HG03159 (cell line): ENCODE measurements around the gene CPLX1.

ENCODE experiments used
- ATAC-seq: cut with Tn5 transposase; IDR thresholded peaks from one replicate; pipeline ENCODE4 v1.9.1; 2021; ENCODE audit warnings: mild to moderate bottlenecking, moderate library complexity; ENCODE audit not compliant: unreplicated experiment

The CPLX1 gene

GRCh38 chr4:856225-856901 is 30.4 kb upstream of the CPLX1 start:
- ATAC-seq: no peak

- no peak for ATAC-seq
Measured at GRCh38 chr4:855880-856224, 29.9 kb upstream of the CPLX1 start.

GRCh38 chr4:854356-854755 is 28.4 kb upstream of the CPLX1 start:
- ATAC-seq: no peak

GRCh38 chr4:853416-853781 is 27.5 kb upstream of the CPLX1 start:
- no peak for ATAC-seq

- ATAC-seq: no peak
Measured at GRCh38 chr4:851701-852430, 25.9 kb upstream of the CPLX1 start.

GRCh38 chr4:850323-850945 is 24.5 kb upstream of the CPLX1 start:
- ATAC-seq: no peak

GRCh38 chr4:849478-850175 is 23.7 kb upstream of the CPLX1 start:
- ATAC-seq: no peak

- no peak for ATAC-seq
Measured at GRCh38 chr4:848803-849477, 23.0 kb upstream of the CPLX1 start.

GRCh38 chr4:848307-848691 is 22.4 kb upstream of the CPLX1 start:
- no peak for ATAC-seq

- ATAC-seq: no peak
Measured at GRCh38 chr4:845836-846251, 19.9 kb upstream of the CPLX1 start.

- no peak for ATAC-seq
Measured at GRCh38 chr4:845233-845835, 19.4 kb upstream of the CPLX1 start.

- no peak for ATAC-seq
Measured at GRCh38 chr4:844752-845232, 18.9 kb upstream of the CPLX1 start.

GRCh38 chr4:839675-840443 is 13.9 kb upstream of the CPLX1 start:
- no peak for ATAC-seq

- no peak for ATAC-seq
Measured at GRCh38 chr4:837772-838171, 11.8 kb upstream of the CPLX1 start.

GRCh38 chr4:836750-837301 is 10.9 kb upstream of the CPLX1 start:
- no peak for ATAC-seq

GRCh38 chr4:836003-836511 is 10.1 kb upstream of the CPLX1 start:
- no peak for ATAC-seq

GRCh38 chr4:835148-836002 is 9.4 kb upstream of the CPLX1 start:
- ATAC-seq: no peak

- no peak for ATAC-seq
Measured at GRCh38 chr4:834368-835147, 8.6 kb upstream of the CPLX1 start.
